Muscle layer of colon (tissue), 2 donors: ENCODE measurements around the gene RAB9A.
"Not testable (repeated sequence)": the region's sequence is repeated elsewhere in the genome, so short reads cannot be mapped to it uniquely, and the experiment has no call there.

Experiments used
- H3K27ac ChIP-seq: one replicate; pipeline ENCODE4 v1.7.0; 2013; ENCODE audit warnings: low read depth, mild to moderate bottlenecking, low read length, moderate library complexity
- H3K27me3 ChIP-seq, 2 donors: one replicate each; pipeline ENCODE4 v1.7.0; 2013; ENCODE audit warnings: low read length in 2 of 2, mild to moderate bottlenecking in 2 of 2; ENCODE audit not compliant: insufficient read depth in 2 of 2, control insufficient read depth in 1 of 2
- H3K36me3 ChIP-seq: one replicate; pipeline ENCODE4 v1.7.0; 2013; ENCODE audit warnings: mild to moderate bottlenecking, low read length; ENCODE audit not compliant: insufficient read depth
- H3K4me1 ChIP-seq: one replicate; pipeline ENCODE4 v1.7.0; 2013; ENCODE audit warnings: mild to moderate bottlenecking, low read length; ENCODE audit not compliant: insufficient read depth
- H3K4me3 ChIP-seq, 2 donors: one replicate each; pipeline ENCODE4 v1.7.0; 2013; ENCODE audit warnings: low read length in 2 of 2, low read depth in 1 of 2, mild to moderate bottlenecking in 1 of 2, moderate library complexity in 1 of 2
- H3K9ac ChIP-seq: one replicate; pipeline ENCODE4 v1.7.0; 2013; ENCODE audit warnings: low read length
- H3K9me3 ChIP-seq: one replicate; pipeline ENCODE4 v1.7.0; 2013; ENCODE audit warnings: mild to moderate bottlenecking, low read length
- donor health status: abdominal sarcoma.
- donor health status: Adenocarcinoma of cecum.

RAB9A gene

GRCh38 chrX:13673016-13673415 is 15.9 kb upstream of the RAB9A start:
- Histone ChIP-seq H3K9me3 (no peaks in the 10 kb centered on the region), H3K27ac (no peak overlapping the region), H3K36me3 (no peaks in the 10 kb centered on the region), H3K9ac (no peak overlapping the region), H3K4me1 (peaks cover 5% of the 10 kb centered on the region), H3K4me3 (no peak overlapping the region), H3K27me3 (peaks cover 0 to 8% of the 10 kb centered on the region in 2 donors)

DNA sequence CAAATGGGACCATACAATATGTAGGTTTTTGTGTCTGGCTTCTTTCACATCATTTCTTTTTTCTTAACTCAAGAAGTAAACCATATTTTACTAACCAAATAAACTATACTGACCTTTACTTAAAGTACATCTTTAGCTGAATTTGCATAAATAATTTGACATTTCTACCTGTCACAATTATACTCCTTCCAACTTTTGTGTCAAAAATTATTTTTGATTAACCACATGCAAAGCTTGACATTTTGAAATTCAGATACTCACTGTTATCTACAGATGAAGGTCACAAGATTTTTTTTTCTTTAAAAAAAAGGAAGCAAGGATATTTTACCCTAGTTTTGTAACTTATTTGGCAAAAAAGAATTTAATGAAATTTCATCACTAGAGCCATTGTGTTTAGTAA is 12.0 kb upstream of the RAB9A start:
- Histone ChIP-seq H3K36me3 (no peaks in the 10 kb centered on the region), H3K9me3 (no peaks in the 10 kb centered on the region), H3K4me1 (no peaks in the 10 kb centered on the region)

DNA sequence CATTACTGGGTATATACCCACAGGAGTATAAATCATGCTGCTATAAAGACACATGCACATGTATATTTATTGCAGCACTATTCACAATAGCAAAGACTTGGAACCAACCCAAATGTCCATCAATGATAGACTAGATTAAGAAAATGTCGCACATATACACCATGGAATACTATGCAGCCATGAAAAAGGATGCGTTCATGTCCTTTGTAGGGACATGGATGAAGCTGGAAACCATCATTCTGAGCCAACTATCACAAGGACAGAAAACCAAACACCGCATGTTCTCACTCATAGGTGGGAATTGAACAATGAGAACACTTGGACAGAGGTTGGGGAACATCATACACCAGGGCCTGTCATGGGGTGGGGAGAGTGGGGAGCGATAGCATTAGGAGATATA is 9.2 kb upstream of the RAB9A start:
- H3K27me3 ChIP-seq, H3K36me3 ChIP-seq, H3K27ac ChIP-seq, H3K4me1 ChIP-seq, H3K9me3 ChIP-seq, H3K9ac ChIP-seq, H3K4me3 ChIP-seq: not testable (repeated sequence)

More for the DNA sequence above, 12.0 kb upstream of the RAB9A start:
- no peak overlapping the region for H3K27ac ChIP-seq
- no peak overlapping the region for H3K9ac ChIP-seq
- H3K27me3 ChIP-seq, result no peaks in the 10 kb centered on the region
- no peak overlapping the region for H3K4me3 ChIP-seq

GRCh38 chrX:13681595-13681994 is 7.3 kb upstream of the RAB9A start:
- Histone ChIP-seq H3K4me3 (no peak overlapping the region), H3K9me3 (no peaks in the 10 kb centered on the region), H3K9ac (no peak overlapping the region), H3K27ac (no peak overlapping the region), H3K36me3 (no peaks in the 10 kb centered on the region), H3K27me3 (no peaks in the 10 kb centered on the region), H3K4me1 (no peaks in the 10 kb centered on the region)

- H3K9me3 ChIP-seq, result no peaks in the 10 kb centered on the region
- no peaks in the 10 kb centered on the region for H3K4me1 ChIP-seq
- no peaks in the 10 kb centered on the region for H3K36me3 ChIP-seq
- H3K9ac ChIP-seq, result no peak overlapping the region
- H3K27ac ChIP-seq, result no peak overlapping the region
- peaks cover 0 to 6% of the 10 kb centered on the region in 2 donors for H3K27me3 ChIP-seq
- no peak overlapping the region for H3K4me3 ChIP-seq
These were observed 4.6 kb upstream of the RAB9A start for GRCh38 chrX:13684361-13684760.

- Histone ChIP-seq H3K9me3 (no peaks in the 10 kb centered on the region), H3K4me1 (no peaks in the 10 kb centered on the region), H3K4me3 (no peak overlapping the region), H3K27ac (no peak overlapping the region), H3K27me3 (peaks cover under 1 to 10% of the 10 kb centered on the region in 2 donors), H3K9ac (no peak overlapping the region), H3K36me3 (no peaks in the 10 kb centered on the region)
These were observed 3.7 kb upstream of the RAB9A start for GRCh38 chrX:13685126-13685763.

GRCh38 chrX:13687203-13687602 is 1.7 kb upstream of the RAB9A start:
- no peak overlapping the region for H3K4me3 ChIP-seq
- no peaks in the 10 kb centered on the region for H3K9me3 ChIP-seq
- peaks cover under 1% of the 10 kb centered on the region for H3K4me1 ChIP-seq
- H3K27me3 ChIP-seq, result peaks cover 6 to 10% of the 10 kb centered on the region in 2 donors
- no peaks in the 10 kb centered on the region for H3K36me3 ChIP-seq
- no peak overlapping the region for H3K9ac ChIP-seq
- H3K27ac ChIP-seq, result no peak overlapping the region

DNA sequence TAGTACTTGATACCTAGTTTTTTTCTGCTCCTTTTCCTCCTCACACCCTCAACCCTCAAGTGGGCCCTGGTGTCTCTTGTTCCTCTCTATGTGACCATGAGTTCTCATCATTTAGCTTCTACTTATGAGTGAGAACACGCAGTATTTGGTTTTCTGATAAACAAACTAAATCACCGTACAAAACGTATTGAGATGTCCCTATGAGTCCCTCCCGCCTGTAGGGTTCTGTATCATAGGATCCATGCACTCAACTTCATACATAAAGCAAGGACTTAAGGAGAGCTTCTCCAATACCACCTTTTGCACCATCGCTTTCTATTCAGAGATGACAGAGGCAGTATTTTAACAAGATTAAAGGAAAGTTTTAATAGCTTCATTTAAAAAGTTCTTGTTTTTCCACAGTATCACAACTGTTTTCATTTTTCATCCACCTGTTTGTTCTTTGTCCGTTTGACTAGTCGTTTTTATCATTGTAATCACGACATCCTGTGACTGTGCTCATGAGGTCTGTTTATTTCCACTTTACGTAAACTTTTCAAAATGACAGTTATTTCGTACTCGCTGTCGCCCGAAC is 457 bp upstream of the RAB9A start:
- H3K36me3 ChIP-seq, result no peaks in the 10 kb centered on the region
- peak overlapping the region; percentile 2 for H3K9ac ChIP-seq
- H3K4me1 ChIP-seq, result peaks cover 11% of the 10 kb centered on the region
- H3K27ac ChIP-seq, result peak overlapping the region; percentile 62
- no peaks in the 10 kb centered on the region for H3K9me3 ChIP-seq
- H3K4me3 ChIP-seq, result peak overlapping the region in 1 of 2 donors; percentile 66
- H3K27me3 ChIP-seq, result peaks cover 10% of the 10 kb centered on the region in 2 donors

DNA sequence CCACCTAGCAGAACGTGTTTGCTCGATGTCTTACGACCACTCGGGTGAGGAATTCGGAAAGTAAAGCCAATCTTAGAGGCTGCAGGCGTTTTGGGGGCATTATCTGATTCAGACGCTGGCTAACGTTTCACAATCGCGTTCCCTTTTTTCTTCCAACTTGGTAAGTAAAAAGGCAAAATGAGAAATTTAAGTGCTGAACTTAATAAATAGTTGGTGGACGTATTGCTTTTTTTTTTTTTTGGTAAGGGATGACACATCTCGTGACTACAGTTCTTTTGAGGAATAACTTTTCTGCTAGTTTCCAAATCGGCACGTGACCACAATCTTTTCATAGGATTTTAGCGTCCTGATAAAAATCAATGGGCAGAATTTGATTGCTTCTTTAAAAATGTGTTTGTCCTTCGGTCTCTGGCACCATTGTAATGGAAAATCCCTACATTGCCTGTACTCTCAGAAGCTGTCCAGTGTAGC is 848 bp downstream of the RAB9A start:
- H3K9me3 ChIP-seq, result no peaks in the 10 kb centered on the region
- peaks cover 10% of the 10 kb centered on the region in 2 donors for H3K27me3 ChIP-seq
- peak overlapping the region; percentile 38 to 66 for H3K4me3 ChIP-seq
- no peaks in the 10 kb centered on the region for H3K36me3 ChIP-seq
- H3K4me1 ChIP-seq, result peaks cover 20% of the 10 kb centered on the region
- H3K9ac ChIP-seq, result peak overlapping the region; percentile 55
- peak overlapping the region; percentile 62 for H3K27ac ChIP-seq

GRCh38 chrX:13690836-13691235 is 1.9 kb downstream of the RAB9A start:
- Histone ChIP-seq H3K36me3 (no peaks in the 10 kb centered on the region), H3K27me3 (peaks cover 10% of the 10 kb centered on the region in 2 donors), H3K9me3 (no peaks in the 10 kb centered on the region), H3K4me3 (peak overlapping the region in 1 of 2 donors; percentile 66), H3K9ac (peak overlapping the region; percentile 17), H3K4me1 (peaks cover 25% of the 10 kb centered on the region), H3K27ac (no peak overlapping the region)

DNA sequence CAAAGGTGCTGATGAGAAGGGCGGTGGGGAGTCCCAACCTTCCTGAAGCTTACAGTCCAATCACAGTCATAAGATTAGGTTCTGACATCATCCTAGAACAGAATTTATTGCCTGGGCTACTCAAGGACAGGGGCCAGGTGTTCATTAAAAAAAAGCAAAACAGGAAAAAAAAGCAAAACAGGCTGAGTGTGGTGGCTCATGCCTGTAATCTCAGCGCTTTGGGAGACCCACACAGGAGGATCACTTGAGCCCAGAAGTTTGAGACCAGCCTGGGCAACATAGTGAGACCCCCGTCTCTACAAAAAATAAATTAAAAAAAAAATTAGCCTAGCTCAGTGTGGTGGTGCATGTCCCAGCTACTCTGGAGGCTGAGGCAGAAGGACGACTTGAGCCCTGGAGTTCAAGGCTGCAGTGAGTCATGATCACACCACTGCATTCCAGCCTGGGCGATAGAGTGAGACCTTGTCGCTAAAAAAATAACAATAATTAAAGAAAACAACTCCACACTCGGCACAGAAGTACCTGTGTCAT is 3.0 kb downstream of the RAB9A start:
- no peaks in the 10 kb centered on the region for H3K9me3 ChIP-seq
- H3K36me3 ChIP-seq, result no peaks in the 10 kb centered on the region
- H3K4me3 ChIP-seq, result no peak overlapping the region
- no peak overlapping the region for H3K27ac ChIP-seq
- peaks cover 25% of the 10 kb centered on the region for H3K4me1 ChIP-seq
- no peak overlapping the region for H3K9ac ChIP-seq
- peaks cover 10% of the 10 kb centered on the region in 2 donors for H3K27me3 ChIP-seq
